ENCODE data around the gene KCNG2.

GRCh38 chr18:79868811-79869541, 71.2 kb downstream of the KCNG2 start:
- TF ChIP-seq POLR2AphosphoS5 (IDR thresholded peaks at IDR 0.05; ENCODE audit: low read depth, low read length) (no peak), CTCF (IDR thresholded peaks at IDR 0.05; ENCODE audit: control extremely low read depth in 1 of 3, insufficient read depth in 1 of 3, low read depth in 1 of 3, low read length in 3 of 3) (no peak), RAD21 (IDR thresholded peaks at IDR 0.05 in 1 of 2, conservative IDR thresholded peaks at IDR 0.05 in 1 of 2; ENCODE audit: low read depth in 2 of 2, low read length in 2 of 2) (no peak), TBP (IDR thresholded peaks at IDR 0.05; ENCODE audit: low read depth, low read length) (no peak)

Data from H1 (cell line).